Body of pancreas (tissue), 4 donors: ENCODE results near the gene RPL13. TPM values are rescaled to one million over a fixed set of nuclear protein-coding genes. Genes with fewer than 3 reads are reported as not detected.
"Not testable (repeated sequence)": the region's sequence is repeated elsewhere in the genome, so short reads cannot be mapped to it uniquely, and the experiment has no call there.

ENCODE experiments used
- ATAC-seq: fragments of 150-250 bp; one replicate; pipeline ENCODE4 v1.9.1; 2016
- DNase-seq, 4 donors: peaks; one replicate each; pipeline ENCODE4 v3.0.0-alpha.2; 2019
- H3K27ac ChIP-seq, 4 donors: fragments of 200-600 bp; sonication (generic); 1 replicate in 3 of 4; 2 replicates in 1 of 4; pipeline versions ENCODE4 v1.5.1 to v1.6.1; 2016 to 2019; ENCODE audit warnings: mild to moderate bottlenecking in 1 of 4, mixed read lengths in 1 of 4, moderate library complexity in 1 of 4
- H3K27me3 ChIP-seq, 2 donors: fragments of 200-600 bp; sonication (generic); one replicate each; pipeline ENCODE4 v1.6.0; 2016; ENCODE audit warnings: mild to moderate bottlenecking in 1 of 2
- H3K36me3 ChIP-seq, 2 donors: fragments of 200-600 bp; sonication (generic); replicated peaks in 1 of 2; 2 replicates each; pipeline ENCODE4 v1.5.1; 2016; ENCODE audit warnings: low read depth in 2 of 2; ENCODE audit not compliant: insufficient read depth in 1 of 2
- H3K4me1 ChIP-seq: fragments of 200-600 bp; sonication (generic); one replicate; pipeline ENCODE4 v1.6.0; 2016
- H3K4me3 ChIP-seq, 2 donors: fragments of 200-600 bp; sonication (generic); 1 replicate in 1 of 2; 2 replicates in 1 of 2; pipeline ENCODE4 v1.5.1; 2016 to 2019
- H3K9me3 ChIP-seq, 3 donors: fragments of 200-600 bp; sonication (generic); 1 replicate in 2 of 3; 2 replicates in 1 of 3; pipeline ENCODE4 v1.5.1; 2016
- CTCF ChIP-seq, 7 experiments: fragments of 450-650 bp in 4 of 7; fragments of 200-600 bp in 3 of 7; sonication (generic) in 3 of 7; IDR thresholded peaks; one replicate each; pipeline ENCODE4 v1.5.1; 2016 to 2019; ENCODE audit warnings: antibody characterized with exemption in 7 of 7
- POLR2A ChIP-seq, 3 donors: fragments of 450-650 bp; IDR thresholded peaks; one replicate each; pipeline ENCODE4 v1.6.1; 2016; ENCODE audit warnings: antibody characterized with exemption in 3 of 3, mild to moderate bottlenecking in 2 of 3
- WGBS, 2 donors: methylation state at CpG; one replicate each; pipeline ENCODE4 v1.1.5; 2017; 5-methylcytosine and 5-hydroxymethylcytosine counted together
- intact Hi-C: fragments of 100-400 bp; cut with DNase I; formaldehyde crosslinking; loops from one replicate; pipeline ENCODE4 v1.15.1; 2023
- total RNA-seq, 2 donors: library from RNA; depleted of rRNA; stranded (reverse); fragments of >200 nt; gene quantifications; one replicate each; pipeline ENCODE4 v1.1.0, GENCODE V29; 2016

Gene RPL13
- total RNA-seq, 2 donors from 2014 or later: 3,820 to 5,570 TPM

- Histone ChIP-seq H3K36me3 (peaks cover 5 to 16% of the 10 kb centered on the region in 2 donors), H3K27ac (no peak overlapping the region), H3K4me3 (no peak overlapping the region), H3K27me3 (no peaks in the 10 kb centered on the region), H3K4me1 (peaks cover 34% of the 10 kb centered on the region), H3K9me3 (no peaks in the 10 kb centered on the region)
- no peak for ATAC-seq
- TF ChIP-seq POLR2A (IDR thresholded peaks at IDR 0.05) (no peak), CTCF (IDR thresholded peaks at IDR 0.05) (no peak)
- 81 to 83% methylated on average over 22 to 30 of the region's 30 CpGs for WGBS, 2 donors
- intact Hi-C loops: no loop called here
- no peak for DNase-seq
These were observed 7.4 kb downstream of the RPL13 start for GRCh38 chr16:89567656-89568594.

- Histone ChIP-seq H3K27ac (no peak overlapping the region), H3K4me3 (no peak overlapping the region), H3K4me1 (peaks cover 22% of the 10 kb centered on the region), H3K27me3 (no peaks in the 10 kb centered on the region), H3K9me3 (no peaks in the 10 kb centered on the region), H3K36me3 (no peaks in the 10 kb centered on the region)
- intact Hi-C loops: no loop called here
- 70 to 83% methylated on average over 4 to 23 of the region's 23 CpGs for WGBS, 2 donors
- ATAC-seq (no peak), DNase-seq (no peak)
- TF ChIP-seq POLR2A (IDR thresholded peaks at IDR 0.05) (no peak), CTCF (IDR thresholded peaks at IDR 0.05) (no peak)
These were observed 9.2 kb downstream of the RPL13 start for GRCh38 chr16:89569506-89570341.

- ATAC-seq (no peak), DNase-seq (no peak)
- Histone ChIP-seq H3K4me3 (no peak overlapping the region), H3K4me1 (peaks cover 22% of the 10 kb centered on the region), H3K27ac (no peak overlapping the region), H3K36me3 (no peaks in the 10 kb centered on the region), H3K27me3 (peaks cover 0 to 5% of the 10 kb centered on the region in 2 donors), H3K9me3 (no peaks in the 10 kb centered on the region)
- intact Hi-C loops: no loop called here
- WGBS, 2 donors: 67 to 68% methylated on average over 21 to 24 of the region's 30 CpGs
- TF ChIP-seq CTCF (IDR thresholded peaks at IDR 0.05) (no peak), POLR2A (IDR thresholded peaks at IDR 0.05) (no peak)
These were observed 10.0 kb downstream of the RPL13 start for GRCh38 chr16:89570342-89570923.

GRCh38 chr16:89570983-89571598, 10.6 kb downstream of the RPL13 start:
- WGBS, 2 donors: 78 to 85% methylated on average over 13 to 14 of the region's 36 CpGs

More at GRCh38 chr16:89570983-89571598, 10.6 kb downstream of the RPL13 start:
- intact Hi-C loops, ATAC-seq, H3K27ac ChIP-seq, H3K27me3 ChIP-seq, H3K4me3 ChIP-seq, H3K36me3 ChIP-seq, H3K9me3 ChIP-seq, DNase-seq: not testable (repeated sequence)
- H3K4me1 ChIP-seq: peaks cover 20% of the 10 kb centered on the region
